ENCODE results near the gene SYNPO2. TPM values are rescaled to one million over a fixed set of nuclear protein-coding genes. Genes with fewer than 3 reads are reported as not detected.
"Not testable (repeated sequence)": the region's sequence is repeated elsewhere in the genome, so short reads cannot be mapped to it uniquely, and the experiment has no call there.

SYNPO2 gene
- total RNA-seq, 4 donors from 2014 or later = 998 to 4,186 (median 1,764) TPM

DNA sequence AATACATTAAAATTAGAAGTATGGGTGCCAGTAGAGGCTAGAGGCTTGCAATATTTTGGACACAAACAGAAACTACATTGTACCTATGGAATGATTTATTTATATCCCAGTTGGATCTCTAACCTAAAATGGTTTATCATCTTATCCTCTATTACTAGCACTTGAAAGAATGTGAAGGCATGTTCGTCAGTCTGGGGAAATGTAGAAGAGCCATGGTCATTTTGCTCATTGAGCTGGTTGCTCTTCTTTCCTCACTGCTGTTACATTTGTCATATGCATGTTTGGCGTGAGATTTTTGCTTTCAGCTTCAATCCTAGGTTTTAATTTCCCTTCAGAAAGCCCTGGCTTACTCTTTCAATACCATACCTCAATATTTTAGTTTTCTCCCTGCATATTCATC, 164.6 kb downstream of the SYNPO2 start:
- in situ Hi-C loops (cut with MboI; ENCODE audit: low sequenced_read_pairs in 4 of 4) = no loop called here
- ATAC-seq (no peak), DNase-seq (no peak)
- no peaks in the 10 kb centered on the region for H3K27me3 ChIP-seq
- no peaks in the 10 kb centered on the region for H3K36me3 ChIP-seq
- H3K4me3 ChIP-seq = no peak overlapping the region
- H3K27ac ChIP-seq = peak overlapping the region in 3 of 4 donors; percentile 2 to 52 (median 10)
- H3K9me3 ChIP-seq = no peaks in the 10 kb centered on the region
- TF ChIP-seq CTCF (IDR thresholded peaks at IDR 0.05 in 4 of 5, conservative IDR thresholded peaks at IDR 0.05 in 1 of 5) (no peak), POLR2A (IDR thresholded peaks at IDR 0.05) (no peak)
- intact Hi-C loops (cut with DNase I; ENCODE audit: low total_unique reads) = no loop called here
- peaks cover 0 to 6% of the 10 kb centered on the region in 2 donors for H3K4me1 ChIP-seq

DNA sequence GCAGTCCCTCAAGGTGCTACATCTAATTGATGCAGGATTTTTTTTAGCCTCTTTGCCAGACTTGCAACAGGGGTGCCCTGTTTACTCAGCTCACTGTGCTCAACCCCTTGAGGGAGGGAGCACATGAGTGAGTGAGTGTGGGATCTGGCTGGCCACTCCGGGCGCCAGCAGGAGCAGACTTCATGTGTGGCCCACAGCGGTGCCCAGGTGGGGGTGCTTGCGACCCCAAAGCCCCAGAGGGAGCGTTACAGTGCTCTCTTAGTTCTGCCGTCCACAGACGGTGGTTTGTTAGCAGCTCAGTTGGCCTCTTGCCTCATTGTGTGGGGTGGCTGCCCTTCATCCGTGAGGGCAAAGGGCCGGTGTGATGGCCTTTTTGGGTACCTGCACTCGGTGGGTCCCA, 165.3 kb downstream of the SYNPO2 start:
- in situ Hi-C loops (cut with MboI; ENCODE audit: low sequenced_read_pairs in 4 of 4) = no loop called here
- DNase-seq (no peak), ATAC-seq (no peak)
- peaks cover 0 to 6% of the 10 kb centered on the region in 2 donors for H3K4me1 ChIP-seq
- TF ChIP-seq CTCF (IDR thresholded peaks at IDR 0.05 in 4 of 5, conservative IDR thresholded peaks at IDR 0.05 in 1 of 5) (no peak), POLR2A (IDR thresholded peaks at IDR 0.05) (no peak)
- no peaks in the 10 kb centered on the region for H3K27me3 ChIP-seq
- no peak overlapping the region for H3K27ac ChIP-seq
- H3K4me3 ChIP-seq = no peak overlapping the region
- no peaks in the 10 kb centered on the region for H3K9me3 ChIP-seq
- H3K36me3 ChIP-seq = no peaks in the 10 kb centered on the region
- intact Hi-C loops (cut with DNase I; ENCODE audit: low total_unique reads) = no loop called here

GRCh38 chr4:119057417-119057816, 168.8 kb downstream of the SYNPO2 start:
- ATAC-seq = no peak
- Histone ChIP-seq H3K27ac (no peak overlapping the region), H3K4me3 (no peak overlapping the region), H3K9me3 (no peaks in the 10 kb centered on the region), H3K27me3 (no peaks in the 10 kb centered on the region), H3K4me1 (peaks cover 0 to 6% of the 10 kb centered on the region in 2 donors), H3K36me3 (no peaks in the 10 kb centered on the region)
- no peak for TF ChIP-seq CTCF (IDR thresholded peaks at IDR 0.05 in 4 of 5, conservative IDR thresholded peaks at IDR 0.05 in 1 of 5)
- TF ChIP-seq POLR2A (IDR thresholded peaks at IDR 0.05) = no peak
- intact Hi-C loops (cut with DNase I; ENCODE audit: low total_unique reads) (no loop called here), in situ Hi-C loops (cut with MboI; ENCODE audit: low sequenced_read_pairs in 4 of 4) (no loop called here)
- DNase-seq = no peak

- no peaks in the 10 kb centered on the region for H3K27me3 ChIP-seq
- no peaks in the 10 kb centered on the region for H3K9me3 ChIP-seq
- H3K4me1 ChIP-seq = no peaks in the 10 kb centered on the region
- intact Hi-C loops (cut with DNase I; ENCODE audit: low total_unique reads) (no loop called here), in situ Hi-C loops (cut with MboI; ENCODE audit: low sequenced_read_pairs in 4 of 4) (no loop called here)
- H3K4me3 ChIP-seq = no peak overlapping the region
- TF ChIP-seq CTCF (IDR thresholded peaks at IDR 0.05 in 4 of 5, conservative IDR thresholded peaks at IDR 0.05 in 1 of 5) = no peak
- no peak for TF ChIP-seq POLR2A (IDR thresholded peaks at IDR 0.05)
- no peak overlapping the region for H3K27ac ChIP-seq
- DNase-seq (no peak), ATAC-seq (no peak)
- no peaks in the 10 kb centered on the region for H3K36me3 ChIP-seq
These were observed 170.6 kb downstream of the SYNPO2 start for GRCh38 chr4:119059221-119059620.

GRCh38 chr4:119067125-119067524, 178.5 kb downstream of the SYNPO2 start:
- H3K9me3 ChIP-seq = not testable (repeated sequence)

GRCh38 chr4:119067670-119068360, 179.2 kb downstream of the SYNPO2 start:
- H3K36me3 ChIP-seq; ATAC-seq; H3K27ac ChIP-seq; H3K4me1 ChIP-seq; DNase-seq; H3K9me3 ChIP-seq; H3K27me3 ChIP-seq; in situ Hi-C loops (cut with MboI; ENCODE audit: low sequenced_read_pairs in 4 of 4); H3K4me3 ChIP-seq: not testable (repeated sequence)
- intact Hi-C loops (cut with DNase I; ENCODE audit: low total_unique reads) = loop anchor here (10.0 kb wide), 1 partner anchor 1847 kb away; no protein-coding TSS in a partner anchor

More at GRCh38 chr4:119067125-119067524, 178.5 kb downstream of the SYNPO2 start:
- H3K27me3 ChIP-seq; H3K27ac ChIP-seq; DNase-seq; H3K36me3 ChIP-seq; H3K4me1 ChIP-seq; ATAC-seq; in situ Hi-C loops (cut with MboI; ENCODE audit: low sequenced_read_pairs in 4 of 4); H3K4me3 ChIP-seq: not testable (repeated sequence)
- intact Hi-C loops (cut with DNase I; ENCODE audit: low total_unique reads) = loop anchor here (10.0 kb wide), 1 partner anchor 1848 kb away; no protein-coding TSS in a partner anchor

Measured in gastrocnemius medialis (tissue), 4 donors.